ENCODE measurements around the gene FUBP3. TPM values are rescaled to one million over a fixed set of nuclear protein-coding genes. Genes with fewer than 3 reads are reported as not detected.

The FUBP3 gene
- total RNA-seq, 1 experiment from 2014 or later, result 73.7 TPM

DNA sequence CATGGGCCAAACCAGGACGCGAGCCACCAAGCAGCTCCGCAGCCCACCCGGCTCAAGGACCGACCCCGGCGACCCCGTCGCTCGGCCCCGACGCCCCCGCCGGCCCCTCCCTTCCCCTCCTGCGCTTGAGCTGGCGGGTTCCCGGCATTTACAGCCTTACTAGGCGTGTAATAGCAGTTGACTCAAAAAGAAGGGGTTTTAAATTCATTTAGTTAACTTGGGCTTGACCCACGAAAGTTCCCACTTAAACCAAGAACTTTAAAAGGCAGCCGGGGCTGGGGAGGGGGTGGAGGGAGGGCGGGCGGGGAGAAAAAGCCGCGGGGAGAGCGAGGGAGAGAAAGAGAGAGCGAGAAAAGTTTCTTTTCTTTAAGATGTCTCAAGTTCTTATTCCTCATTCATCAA lies 85.7 kb downstream of the FUBP3 start:
- DNase-seq (ENCODE audit: low read depth, low spot score) (no peak), ATAC-seq (no peak)
- Histone ChIP-seq H3K4me3 (replicated peaks in 1 of 2; ENCODE audit: low read depth in 1 of 2, low read length in 2 of 2) (no peak overlapping the region), H2AFZ (ENCODE audit: low read depth, low read length, poor library complexity, severe bottlenecking) (no peak overlapping the region), H3K27me3 (ENCODE audit: insufficient read depth, low read length) (no peaks in the 10 kb centered on the region), H3K79me2 (ENCODE audit: insufficient read depth, low read length) (no peaks in the 10 kb centered on the region), H3K9ac (ENCODE audit: low read length) (no peak overlapping the region), H3K9me2 (ENCODE audit: insufficient read depth) (no peaks in the 10 kb centered on the region), H4K20me1 (ENCODE audit: insufficient read depth) (no peaks in the 10 kb centered on the region), H3K4me1 (ENCODE audit: control insufficient read depth in 1 of 2, insufficient read depth in 2 of 2, low read length in 2 of 2) (no peaks in the 10 kb centered on the region; a peak in 1 of 4 replicates), H3K9me3 (ENCODE audit: control insufficient read depth in 1 of 2, insufficient read depth in 1 of 2, low read depth in 1 of 2, low read length in 2 of 2) (no peaks in the 10 kb centered on the region), H3K27ac (ENCODE audit: low read depth, low read length) (no peak overlapping the region), H3K36me3 (ENCODE audit: control insufficient read depth in 1 of 2, insufficient read depth in 2 of 2, low read length in 2 of 2) (no peaks in the 10 kb centered on the region), H3K4me2 (ENCODE audit: low read length) (no peak overlapping the region)
- RAD21 ChIA-PET (ENCODE audit: low non-redundant PET in 1 of 2, low total read pairs in 2 of 2, uncharacterized antibody in 2 of 2, unreplicated experiment in 2 of 2), result no interaction called here
- no TSS peak for BruUV-seq (replicated peaks)
- CTCF ChIA-PET, result no interaction called here
- intact Hi-C loops (cut with micrococcal nuclease), result no loop called here
- TF ChIP-seq EZH2phosphoT487 (IDR thresholded peaks at IDR 0.05; ENCODE audit: borderline replicate concordance), result no peak
- no peak for TF ChIP-seq FOSL1 (IDR thresholded peaks at IDR 0.05; ENCODE audit: low read depth)
- TF ChIP-seq ZNF274 (IDR thresholded peaks at IDR 0.05; ENCODE audit: low read depth, low read length), result no peak
- no peak for TF ChIP-seq POLR2A (IDR thresholded peaks at IDR 0.05; ENCODE audit: borderline replicate concordance, extremely low read depth, insufficient read depth, insufficient read length)
- no peak for TF ChIP-seq CEBPB (IDR thresholded peaks at IDR 0.05; ENCODE audit: low read depth)
- TF ChIP-seq RAD21 (IDR thresholded peaks at IDR 0.05; ENCODE audit: low read depth), result no peak
- TF ChIP-seq SRF (IDR thresholded peaks at IDR 0.05; ENCODE audit: low read depth), result no peak
- TF ChIP-seq ZFX (IDR thresholded peaks at IDR 0.05), result no peak
- TF ChIP-seq SIN3A (IDR thresholded peaks at IDR 0.05; ENCODE audit: low read depth), result no peak
- no peak for TF ChIP-seq EZH2 (IDR thresholded peaks at IDR 0.05)
- no peak for TF ChIP-seq POLR2AphosphoS5 (IDR thresholded peaks at IDR 0.05; ENCODE audit: low read depth, low read length)
- POLR2A ChIA-PET, result no interaction called here

DNA sequence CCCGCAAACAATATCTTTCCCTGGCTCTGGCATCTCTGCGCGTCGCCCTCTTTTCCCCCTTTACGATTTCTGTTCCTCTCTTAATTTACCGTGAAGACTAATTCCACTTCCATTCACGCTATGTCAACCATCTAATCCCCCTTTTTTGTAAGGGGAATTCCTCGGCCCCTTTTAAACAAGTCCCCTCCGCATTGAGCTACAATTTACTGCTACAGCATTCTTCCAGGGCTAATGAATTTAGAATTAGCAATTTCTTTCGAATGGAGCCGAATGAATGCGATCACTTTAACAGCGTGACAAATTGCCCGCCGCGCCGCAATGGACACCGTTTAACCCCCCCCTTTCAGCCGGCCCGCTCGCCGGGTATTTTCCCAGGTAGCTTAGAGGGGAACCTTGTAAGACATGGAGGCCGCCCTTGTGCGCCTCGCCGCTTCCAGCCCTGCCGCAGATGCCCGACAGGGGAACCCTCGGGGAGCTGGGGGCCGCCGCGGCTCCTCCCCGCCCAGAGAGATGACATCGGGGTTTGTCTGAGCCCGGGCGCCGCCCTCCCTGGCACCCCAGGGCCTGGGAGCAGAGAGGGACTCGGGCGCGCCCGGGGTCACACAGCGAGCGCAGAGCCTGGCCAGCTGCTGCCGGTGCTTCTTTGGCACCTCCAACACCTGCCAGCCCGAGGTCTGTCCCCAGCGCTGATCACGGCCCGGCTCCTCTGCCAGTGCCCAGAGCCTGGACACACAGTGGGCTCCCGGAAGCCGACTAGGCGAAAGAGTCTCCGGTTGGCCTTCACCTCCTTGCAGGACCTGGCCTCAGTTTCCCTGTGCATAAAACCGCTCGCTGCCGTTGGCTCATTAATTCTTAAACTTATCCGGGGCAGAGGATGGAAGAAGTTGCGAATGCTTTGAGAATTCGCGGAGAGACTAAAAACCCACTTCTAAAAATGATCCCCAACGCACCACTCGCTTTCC lies 86.3 kb downstream of the FUBP3 start:
- Histone ChIP-seq H3K79me2 (ENCODE audit: insufficient read depth, low read length) (no peaks in the 10 kb centered on the region), H3K27ac (ENCODE audit: low read depth, low read length) (no peak overlapping the region), H3K27me3 (ENCODE audit: insufficient read depth, low read length) (no peaks in the 10 kb centered on the region), H3K36me3 (ENCODE audit: control insufficient read depth in 1 of 2, insufficient read depth in 2 of 2, low read length in 2 of 2) (no peaks in the 10 kb centered on the region), H3K9me2 (ENCODE audit: insufficient read depth) (no peaks in the 10 kb centered on the region), H3K9ac (ENCODE audit: low read length) (no peak overlapping the region), H3K9me3 (ENCODE audit: control insufficient read depth in 1 of 2, insufficient read depth in 1 of 2, low read depth in 1 of 2, low read length in 2 of 2) (no peaks in the 10 kb centered on the region), H4K20me1 (ENCODE audit: insufficient read depth) (no peaks in the 10 kb centered on the region), H2AFZ (ENCODE audit: low read depth, low read length, poor library complexity, severe bottlenecking) (no peak overlapping the region), H3K4me3 (replicated peaks in 1 of 2; ENCODE audit: low read depth in 1 of 2, low read length in 2 of 2) (no peak overlapping the region), H3K4me2 (ENCODE audit: low read length) (no peak overlapping the region), H3K4me1 (ENCODE audit: control insufficient read depth in 1 of 2, insufficient read depth in 2 of 2, low read length in 2 of 2) (peaks cover 0 to 2% of the 10 kb centered on the region in 2 experiments; a peak in 2 of 4 replicates)
- ChIA-PET CTCF (no interaction called here), RAD21 (ENCODE audit: low non-redundant PET in 1 of 2, low total read pairs in 2 of 2, uncharacterized antibody in 2 of 2, unreplicated experiment in 2 of 2) (no interaction called here), POLR2A (no interaction called here)
- intact Hi-C loops (cut with micrococcal nuclease), result no loop called here
- ATAC-seq (no peak), DNase-seq (ENCODE audit: low read depth, low spot score) (no peak)
- TF ChIP-seq TCF7L2 (IDR thresholded peaks at IDR 0.05; ENCODE audit: borderline replicate concordance, extremely low read depth, insufficient read depth, insufficient read length) (no peak), POLR2AphosphoS5 (IDR thresholded peaks at IDR 0.05; ENCODE audit: low read depth, low read length) (no peak), SIN3A (IDR thresholded peaks at IDR 0.05; ENCODE audit: low read depth) (no peak), ZNF274 (IDR thresholded peaks at IDR 0.05; ENCODE audit: low read depth, low read length) (no peak)
- TF ChIP-seq, protein P1, sequence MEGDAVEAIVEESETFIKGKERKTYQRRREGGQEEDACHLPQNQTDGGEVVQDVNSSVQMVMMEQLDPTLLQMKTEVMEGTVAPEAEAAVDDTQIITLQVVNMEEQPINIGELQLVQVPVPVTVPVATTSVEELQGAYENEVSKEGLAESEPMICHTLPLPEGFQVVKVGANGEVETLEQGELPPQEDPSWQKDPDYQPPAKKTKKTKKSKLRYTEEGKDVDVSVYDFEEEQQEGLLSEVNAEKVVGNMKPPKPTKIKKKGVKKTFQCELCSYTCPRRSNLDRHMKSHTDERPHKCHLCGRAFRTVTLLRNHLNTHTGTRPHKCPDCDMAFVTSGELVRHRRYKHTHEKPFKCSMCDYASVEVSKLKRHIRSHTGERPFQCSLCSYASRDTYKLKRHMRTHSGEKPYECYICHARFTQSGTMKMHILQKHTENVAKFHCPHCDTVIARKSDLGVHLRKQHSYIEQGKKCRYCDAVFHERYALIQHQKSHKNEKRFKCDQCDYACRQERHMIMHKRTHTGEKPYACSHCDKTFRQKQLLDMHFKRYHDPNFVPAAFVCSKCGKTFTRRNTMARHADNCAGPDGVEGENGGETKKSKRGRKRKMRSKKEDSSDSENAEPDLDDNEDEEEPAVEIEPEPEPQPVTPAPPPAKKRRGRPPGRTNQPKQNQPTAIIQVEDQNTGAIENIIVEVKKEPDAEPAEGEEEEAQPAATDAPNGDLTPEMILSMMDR (IDR thresholded peaks at IDR 0.05 in 2 of 3, conservative IDR thresholded peaks at IDR 0.05 in 1 of 3; ENCODE audit: borderline replicate concordance in 1 of 3, insufficient read depth in 1 of 3, low read depth in 2 of 3, low read length in 2 of 3), result no peak
- TF ChIP-seq, protein P2, sequence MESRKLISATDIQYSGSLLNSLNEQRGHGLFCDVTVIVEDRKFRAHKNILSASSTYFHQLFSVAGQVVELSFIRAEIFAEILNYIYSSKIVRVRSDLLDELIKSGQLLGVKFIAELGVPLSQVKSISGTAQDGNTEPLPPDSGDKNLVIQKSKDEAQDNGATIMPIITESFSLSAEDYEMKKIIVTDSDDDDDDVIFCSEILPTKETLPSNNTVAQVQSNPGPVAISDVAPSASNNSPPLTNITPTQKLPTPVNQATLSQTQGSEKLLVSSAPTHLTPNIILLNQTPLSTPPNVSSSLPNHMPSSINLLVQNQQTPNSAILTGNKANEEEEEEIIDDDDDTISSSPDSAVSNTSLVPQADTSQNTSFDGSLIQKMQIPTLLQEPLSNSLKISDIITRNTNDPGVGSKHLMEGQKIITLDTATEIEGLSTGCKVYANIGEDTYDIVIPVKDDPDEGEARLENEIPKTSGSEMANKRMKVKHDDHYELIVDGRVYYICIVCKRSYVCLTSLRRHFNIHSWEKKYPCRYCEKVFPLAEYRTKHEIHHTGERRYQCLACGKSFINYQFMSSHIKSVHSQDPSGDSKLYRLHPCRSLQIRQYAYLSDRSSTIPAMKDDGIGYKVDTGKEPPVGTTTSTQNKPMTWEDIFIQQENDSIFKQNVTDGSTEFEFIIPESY (IDR thresholded peaks at IDR 0.05; ENCODE audit: extremely low read depth, insufficient replicate concordance, low read length), result no peak
- no TSS peak for BruUV-seq (replicated peaks)

Measured in HCT116 (cell line).